Measurements from ENCODE around the gene CXorf58. TPM values are rescaled to one million over a fixed set of nuclear protein-coding genes. Genes with fewer than 3 reads are reported as not detected.

Gene CXorf58
- polyA plus RNA-seq, 4 donors, result 0.04 to 0.54 (median 0.13) TPM; not detected in 1

DNA sequence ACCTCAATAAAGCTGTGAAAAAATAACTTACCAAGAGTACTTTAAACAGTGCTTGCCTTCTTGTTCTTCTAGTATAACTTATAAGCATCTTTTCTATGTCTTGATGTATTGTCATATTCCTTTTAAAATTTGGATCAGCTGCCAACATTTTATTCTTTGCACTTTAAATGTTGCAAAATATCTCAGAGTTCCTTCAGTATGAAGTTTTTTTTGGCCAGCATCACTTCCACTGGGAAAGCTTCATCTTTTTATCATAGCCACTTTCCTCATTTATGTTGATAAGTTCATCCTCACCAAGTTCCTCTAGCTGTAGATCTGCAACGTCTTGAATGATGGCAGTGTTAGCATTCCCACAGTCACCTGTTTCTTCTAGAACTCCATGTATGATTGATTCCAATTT, 24.2 kb downstream of the CXorf58 start:
- no peak for DNase-seq
- FAIRE-seq, result no peak
- Histone ChIP-seq H3K27ac (ENCODE audit: low read depth in 1 of 3, low read length in 2 of 3) (no peak overlapping the region), H3K4me1 (ENCODE audit: control insufficient read depth in 3 of 3, insufficient read depth in 2 of 3, low read depth in 1 of 3, low read length in 2 of 3) (peaks cover 0 to 3% (median 0%) of the 10 kb centered on the region in 3 donors), H3K9me3 (ENCODE audit: control insufficient read depth in 2 of 2, insufficient read depth in 1 of 2, low read depth in 1 of 2, low read length in 1 of 2) (no peaks in the 10 kb centered on the region), H3K27me3 (ENCODE audit: control insufficient read depth in 3 of 3, insufficient read depth in 3 of 3, low read length in 3 of 3) (no peaks in the 10 kb centered on the region), H3K36me3 (ENCODE audit: control insufficient read depth in 3 of 3, insufficient read depth in 2 of 3, low read depth in 1 of 3, low read length in 3 of 3) (no peaks in the 10 kb centered on the region), H3K4me3 (ENCODE audit: low read depth in 1 of 3, low read length in 3 of 3) (no peak overlapping the region)
- WGBS, 3 donors, result 32 to 40% (median 35%) methylated on average over 1 of the region's 1 CpG

DNA sequence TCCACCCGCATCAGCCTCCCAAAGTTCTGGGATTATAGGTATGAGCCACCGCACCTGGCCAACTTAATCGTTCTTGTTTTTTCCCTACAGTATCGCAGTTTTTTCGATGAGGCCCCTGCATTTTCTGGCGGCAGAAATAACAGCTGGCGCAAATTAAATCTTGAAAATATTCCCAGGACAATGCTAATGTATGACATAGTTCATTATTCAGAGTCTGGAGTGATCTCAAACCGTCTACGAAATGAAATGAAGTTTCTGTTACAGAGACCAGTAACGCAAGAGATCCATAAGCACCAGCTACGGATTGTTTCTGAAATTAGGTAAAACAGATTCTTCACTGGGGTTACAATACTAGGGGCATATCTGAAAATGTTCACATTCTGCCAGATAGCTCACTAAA, 27.3 kb downstream of the CXorf58 start:
- Histone ChIP-seq H3K9me3 (ENCODE audit: control insufficient read depth in 2 of 2, insufficient read depth in 1 of 2, low read depth in 1 of 2, low read length in 1 of 2) (no peaks in the 10 kb centered on the region), H3K4me1 (ENCODE audit: control insufficient read depth in 3 of 3, insufficient read depth in 2 of 3, low read depth in 1 of 3, low read length in 2 of 3) (peaks cover 0 to 3% (median 0%) of the 10 kb centered on the region in 3 donors), H3K36me3 (ENCODE audit: control insufficient read depth in 3 of 3, insufficient read depth in 2 of 3, low read depth in 1 of 3, low read length in 3 of 3) (no peaks in the 10 kb centered on the region), H3K27me3 (ENCODE audit: control insufficient read depth in 3 of 3, insufficient read depth in 3 of 3, low read length in 3 of 3) (no peaks in the 10 kb centered on the region), H3K4me3 (ENCODE audit: low read depth in 1 of 3, low read length in 3 of 3) (no peak overlapping the region), H3K27ac (ENCODE audit: low read depth in 1 of 3, low read length in 2 of 3) (no peak overlapping the region)
- FAIRE-seq, result no peak
- no peak for DNase-seq
- 76 to 93% (median 89%) methylated on average over 11 of the region's 11 CpGs for WGBS, 3 donors

DNA sequence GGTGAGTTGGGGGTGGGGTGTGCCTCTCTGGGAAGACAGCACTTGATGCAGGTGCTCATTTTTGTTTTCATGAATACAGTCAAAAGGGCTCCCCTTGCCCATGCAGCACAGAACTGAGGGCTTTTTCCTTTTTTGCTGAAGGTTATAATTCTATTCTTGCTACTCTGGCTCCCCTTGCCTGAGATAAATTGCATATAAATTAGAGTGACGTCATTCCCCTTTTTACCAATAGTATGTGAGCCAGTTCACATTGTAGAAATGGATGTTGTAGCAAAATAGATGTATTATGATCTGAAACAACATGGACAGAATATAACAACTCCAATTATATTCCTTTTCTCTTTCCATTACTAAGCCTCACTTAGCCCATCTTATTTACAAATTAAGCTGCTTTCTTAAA, 28.4 kb downstream of the CXorf58 start:
- Histone ChIP-seq H3K4me3 (ENCODE audit: low read depth in 1 of 3, low read length in 3 of 3) (no peak overlapping the region), H3K27me3 (ENCODE audit: control insufficient read depth in 3 of 3, insufficient read depth in 3 of 3, low read length in 3 of 3) (no peaks in the 10 kb centered on the region), H3K36me3 (ENCODE audit: control insufficient read depth in 3 of 3, insufficient read depth in 2 of 3, low read depth in 1 of 3, low read length in 3 of 3) (no peaks in the 10 kb centered on the region), H3K9me3 (ENCODE audit: control insufficient read depth in 2 of 2, insufficient read depth in 1 of 2, low read depth in 1 of 2, low read length in 1 of 2) (no peaks in the 10 kb centered on the region), H3K27ac (ENCODE audit: low read depth in 1 of 3, low read length in 2 of 3) (no peak overlapping the region), H3K4me1 (ENCODE audit: control insufficient read depth in 3 of 3, insufficient read depth in 2 of 3, low read depth in 1 of 3, low read length in 2 of 3) (peaks cover 0 to 3% (median 0%) of the 10 kb centered on the region in 3 donors)
- no peak for DNase-seq
- FAIRE-seq, result no peak
- WGBS, 3 donors, result 43 to 57% (median 50%) methylated on average over 1 of the region's 1 CpG

DNA sequence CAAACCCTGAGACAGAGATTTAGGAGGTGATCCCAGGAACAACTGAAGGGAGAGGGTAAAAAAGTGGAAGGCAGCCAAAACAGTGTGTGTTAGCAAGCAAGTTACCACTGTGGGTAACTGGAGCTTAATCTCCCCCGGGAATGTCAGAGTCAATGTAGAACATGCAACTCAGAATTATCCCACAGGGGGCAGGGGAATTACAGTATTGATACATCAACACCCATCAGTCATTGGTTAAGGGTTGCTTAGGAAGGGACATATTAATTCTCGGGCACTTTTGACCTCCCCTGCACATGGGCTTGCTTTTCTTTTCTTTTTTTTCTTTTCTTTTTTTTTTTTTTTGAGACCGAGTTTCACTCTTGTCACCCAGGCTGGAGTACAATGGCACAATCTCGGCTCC, 29.3 kb downstream of the CXorf58 start:
- peaks cover 0 to 2% (median 0%) of the 10 kb centered on the region in 3 donors for H3K4me1 ChIP-seq (ENCODE audit: control insufficient read depth in 3 of 3, insufficient read depth in 2 of 3, low read depth in 1 of 3, low read length in 2 of 3)
- FAIRE-seq, result no peak
- DNase-seq, result no peak
- no peaks in the 10 kb centered on the region for H3K9me3 ChIP-seq (ENCODE audit: control insufficient read depth in 2 of 2, insufficient read depth in 1 of 2, low read depth in 1 of 2, low read length in 1 of 2)
- WGBS, 3 donors, result 58 to 74% (median 62%) methylated on average over 4 of the region's 4 CpGs
- H3K27me3 ChIP-seq (ENCODE audit: control insufficient read depth in 3 of 3, insufficient read depth in 3 of 3, low read length in 3 of 3), result no peaks in the 10 kb centered on the region
- H3K36me3 ChIP-seq (ENCODE audit: control insufficient read depth in 3 of 3, insufficient read depth in 2 of 3, low read depth in 1 of 3, low read length in 3 of 3), result no peaks in the 10 kb centered on the region
- H3K4me3 ChIP-seq (ENCODE audit: low read depth in 1 of 3, low read length in 3 of 3), result no peak overlapping the region
- H3K27ac ChIP-seq (ENCODE audit: low read depth in 1 of 3, low read length in 2 of 3), result no peak overlapping the region

DNA sequence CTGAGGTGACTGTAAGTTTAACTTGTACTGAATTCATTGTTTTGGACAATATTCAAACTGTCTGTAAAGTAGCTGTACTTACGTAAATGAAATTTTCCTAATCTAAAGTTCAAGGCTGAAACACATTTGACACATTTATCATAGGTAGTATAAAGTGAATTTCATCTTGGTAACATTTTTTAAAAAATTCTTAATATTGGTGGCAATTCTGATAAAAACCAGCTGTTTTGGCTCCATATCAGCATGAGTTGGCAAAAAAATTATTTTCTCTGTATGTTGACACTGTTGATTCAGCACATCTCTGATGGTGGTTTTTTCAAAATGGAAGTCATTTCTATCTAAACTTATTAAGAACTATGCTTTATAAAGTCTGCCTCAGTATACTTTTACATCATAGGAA, 30.9 kb downstream of the CXorf58 start:
- no peak for DNase-seq
- H3K27me3 ChIP-seq (ENCODE audit: control insufficient read depth in 3 of 3, insufficient read depth in 3 of 3, low read length in 3 of 3), result no peaks in the 10 kb centered on the region
- H3K4me3 ChIP-seq (ENCODE audit: low read depth in 1 of 3, low read length in 3 of 3), result no peak overlapping the region
- no peaks in the 10 kb centered on the region for H3K36me3 ChIP-seq (ENCODE audit: control insufficient read depth in 3 of 3, insufficient read depth in 2 of 3, low read depth in 1 of 3, low read length in 3 of 3)
- 60 to 87% (median 83%) methylated on average over 1 of the region's 1 CpG for whole genome bisulfite sequencing, 3 donors
- no peaks in the 10 kb centered on the region for H3K4me1 ChIP-seq (ENCODE audit: control insufficient read depth in 3 of 3, insufficient read depth in 2 of 3, low read depth in 1 of 3, low read length in 2 of 3)
- no peaks in the 10 kb centered on the region for H3K9me3 ChIP-seq (ENCODE audit: control insufficient read depth in 2 of 2, insufficient read depth in 1 of 2, low read depth in 1 of 2, low read length in 1 of 2)
- FAIRE-seq, result no peak
- H3K27ac ChIP-seq (ENCODE audit: low read depth in 1 of 3, low read length in 2 of 3), result no peak overlapping the region

DNA sequence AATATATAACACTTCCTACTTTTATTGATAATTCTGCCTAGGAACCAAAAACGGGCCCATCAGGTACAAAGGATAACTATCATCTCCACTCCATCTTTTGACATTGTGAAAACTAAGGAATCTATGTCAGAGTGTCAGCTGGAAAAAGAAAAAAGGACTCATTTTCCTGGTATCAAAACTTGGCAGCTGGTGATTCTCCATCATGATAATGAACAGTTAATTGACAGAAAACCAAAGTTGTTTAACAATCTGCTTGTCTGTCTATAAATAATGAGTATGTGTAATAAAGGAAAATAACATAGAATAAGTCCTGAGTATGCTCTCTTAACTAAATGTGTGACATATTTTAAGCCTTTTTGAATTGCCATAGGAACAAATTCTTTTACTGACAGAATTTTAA, 31.4 kb downstream of the CXorf58 start:
- no peak overlapping the region for H3K4me3 ChIP-seq (ENCODE audit: low read depth in 1 of 3, low read length in 3 of 3)
- 43 to 83% (median 57%) methylated on average over 1 of the region's 1 CpG for WGBS, 3 donors
- no peaks in the 10 kb centered on the region for H3K36me3 ChIP-seq (ENCODE audit: control insufficient read depth in 3 of 3, insufficient read depth in 2 of 3, low read depth in 1 of 3, low read length in 3 of 3)
- no peaks in the 10 kb centered on the region for H3K9me3 ChIP-seq (ENCODE audit: control insufficient read depth in 2 of 2, insufficient read depth in 1 of 2, low read depth in 1 of 2, low read length in 1 of 2)
- no peak for FAIRE-seq
- H3K27ac ChIP-seq (ENCODE audit: low read depth in 1 of 3, low read length in 2 of 3), result no peak overlapping the region
- no peak for DNase-seq
- no peaks in the 10 kb centered on the region for H3K27me3 ChIP-seq (ENCODE audit: control insufficient read depth in 3 of 3, insufficient read depth in 3 of 3, low read length in 3 of 3)
- H3K4me1 ChIP-seq (ENCODE audit: control insufficient read depth in 3 of 3, insufficient read depth in 2 of 3, low read depth in 1 of 3, low read length in 2 of 3), result no peaks in the 10 kb centered on the region

DNA sequence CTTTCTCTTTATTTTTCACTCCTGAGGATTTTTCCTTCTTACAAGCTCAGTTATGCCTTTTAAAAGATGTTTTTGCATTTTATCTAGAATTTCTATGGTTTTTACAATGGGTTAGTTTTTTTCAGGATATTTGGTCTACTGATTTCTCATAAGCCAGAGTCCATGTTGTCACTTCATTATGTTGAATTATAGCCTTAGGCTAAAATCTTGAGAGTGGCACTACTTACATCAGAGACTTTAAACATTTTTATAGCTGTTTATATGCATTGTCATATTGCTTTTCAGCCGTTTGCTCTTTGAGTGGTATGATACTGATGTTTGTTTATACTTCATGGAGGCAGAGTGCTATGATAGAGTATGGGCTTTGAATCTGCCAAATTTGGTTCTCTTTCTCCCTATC, 36.4 kb downstream of the CXorf58 start:
- DNase-seq (no peak), FAIRE-seq (no peak)
- Histone ChIP-seq H3K4me3 (ENCODE audit: low read depth in 1 of 3, low read length in 3 of 3) (no peak overlapping the region), H3K27ac (ENCODE audit: low read depth in 1 of 3, low read length in 2 of 3) (no peak overlapping the region), H3K4me1 (ENCODE audit: control insufficient read depth in 3 of 3, insufficient read depth in 2 of 3, low read depth in 1 of 3, low read length in 2 of 3) (no peaks in the 10 kb centered on the region), H3K9me3 (ENCODE audit: control insufficient read depth in 2 of 2, insufficient read depth in 1 of 2, low read depth in 1 of 2, low read length in 1 of 2) (no peaks in the 10 kb centered on the region), H3K36me3 (ENCODE audit: control insufficient read depth in 3 of 3, insufficient read depth in 2 of 3, low read depth in 1 of 3, low read length in 3 of 3) (no peaks in the 10 kb centered on the region), H3K27me3 (ENCODE audit: control insufficient read depth in 3 of 3, insufficient read depth in 3 of 3, low read length in 3 of 3) (no peaks in the 10 kb centered on the region)
- WGBS, 3 donors, result 21 to 47% (median 28%) methylated on average over 1 of the region's 1 CpG

DNA sequence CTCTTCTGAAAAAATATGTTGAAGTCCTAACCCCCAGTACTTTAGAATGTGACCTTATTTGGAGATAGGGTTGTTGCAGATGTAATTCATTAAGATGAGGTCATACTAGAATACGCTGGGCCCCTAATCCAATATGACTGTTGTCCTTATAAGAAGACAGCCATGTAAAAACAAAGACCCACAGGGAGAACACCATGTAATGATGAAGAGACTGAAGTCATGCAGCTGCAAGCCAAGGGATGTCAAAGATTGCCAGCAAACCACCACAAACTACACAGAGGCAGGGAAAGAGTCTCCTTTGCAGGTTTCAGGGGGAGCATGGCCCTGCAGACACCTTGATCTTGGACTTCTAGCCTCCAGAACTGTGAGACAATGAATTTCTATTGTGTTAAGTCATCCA, 37.4 kb downstream of the CXorf58 start:
- Histone ChIP-seq H3K4me3 (ENCODE audit: low read depth in 1 of 3, low read length in 3 of 3) (no peak overlapping the region), H3K27ac (ENCODE audit: low read depth in 1 of 3, low read length in 2 of 3) (no peak overlapping the region), H3K4me1 (ENCODE audit: control insufficient read depth in 3 of 3, insufficient read depth in 2 of 3, low read depth in 1 of 3, low read length in 2 of 3) (no peaks in the 10 kb centered on the region), H3K9me3 (ENCODE audit: control insufficient read depth in 2 of 2, insufficient read depth in 1 of 2, low read depth in 1 of 2, low read length in 1 of 2) (no peaks in the 10 kb centered on the region), H3K27me3 (ENCODE audit: control insufficient read depth in 3 of 3, insufficient read depth in 3 of 3, low read length in 3 of 3) (no peaks in the 10 kb centered on the region), H3K36me3 (ENCODE audit: control insufficient read depth in 3 of 3, insufficient read depth in 2 of 3, low read depth in 1 of 3, low read length in 3 of 3) (no peaks in the 10 kb centered on the region)
- WGBS, 3 donors, result 77 to 88% (median 85%) methylated on average over 1 of the region's 1 CpG
- DNase-seq, result no peak
- no peak for FAIRE-seq

DNA sequence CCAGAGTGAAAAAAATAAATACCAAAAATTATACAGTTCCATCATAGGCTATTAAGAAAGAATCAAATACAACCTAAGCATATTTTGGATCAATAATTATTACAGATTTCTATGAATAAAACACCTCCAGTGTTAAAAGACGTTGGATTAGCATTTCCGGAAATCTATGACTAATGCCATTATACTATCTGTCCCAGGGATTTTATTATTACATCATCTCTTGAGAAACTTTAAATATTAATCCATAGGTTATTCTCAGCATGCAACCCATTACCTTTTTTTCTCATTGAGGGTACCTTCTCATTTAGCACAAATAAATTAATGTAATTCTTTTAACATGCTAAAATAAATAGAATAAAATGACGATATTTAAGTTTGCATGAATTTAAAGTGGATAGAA, 44.6 kb downstream of the CXorf58 start:
- no peak for FAIRE-seq
- no peaks in the 10 kb centered on the region for H3K9me3 ChIP-seq (ENCODE audit: control insufficient read depth in 2 of 2, insufficient read depth in 1 of 2, low read depth in 1 of 2, low read length in 1 of 2)
- WGBS, 3 donors, result 44 to 69% (median 59%) methylated on average over 3 of the region's 3 CpGs

More for the DNA sequence above, 44.6 kb downstream of the CXorf58 start:
- Histone ChIP-seq H3K36me3 (ENCODE audit: control insufficient read depth in 3 of 3, insufficient read depth in 2 of 3, low read depth in 1 of 3, low read length in 3 of 3) (no peaks in the 10 kb centered on the region), H3K27me3 (ENCODE audit: control insufficient read depth in 3 of 3, insufficient read depth in 3 of 3, low read length in 3 of 3) (no peaks in the 10 kb centered on the region), H3K27ac (ENCODE audit: low read depth in 1 of 3, low read length in 2 of 3) (no peak overlapping the region), H3K4me1 (ENCODE audit: control insufficient read depth in 3 of 3, insufficient read depth in 2 of 3, low read depth in 1 of 3, low read length in 2 of 3) (no peaks in the 10 kb centered on the region), H3K4me3 (ENCODE audit: low read depth in 1 of 3, low read length in 3 of 3) (no peak overlapping the region)
- DNase-seq, result no peak

Measured in small intestine (tissue), 7 donors.